Mucosa of descending colon (tissue), 3 donors: ENCODE data around the gene CNKSR3. TPM values are rescaled to one million over a fixed set of nuclear protein-coding genes. Genes with fewer than 3 reads are reported as not detected.

Experiments used
- ATAC-seq: fragments of 200-7000 bp; cut with Tn5 transposase; one replicate; pipeline ENCODE4 v1.9.1; 2020; ENCODE audit warnings: mild to moderate bottlenecking, moderate library complexity
- DNase-seq, 3 donors: peaks; one replicate each; pipeline ENCODE4 v3.0.0-alpha.2; 2020
- H3K36me3 ChIP-seq: fragments of 200-600 bp; one replicate; pipeline ENCODE4 v1.8.0; 2021; ENCODE audit warnings: low read depth, mild to moderate bottlenecking
- H3K4me1 ChIP-seq: fragments of 200-600 bp; one replicate; pipeline ENCODE4 v1.8.0; 2021; ENCODE audit warnings: low read depth, mild to moderate bottlenecking
- H3K4me3 ChIP-seq: fragments of 200-600 bp; one replicate; pipeline ENCODE4 v1.8.0; 2021; ENCODE audit warnings: mild to moderate bottlenecking
- H3K9me3 ChIP-seq: fragments of 200-600 bp; one replicate; pipeline ENCODE4 v1.8.0; 2021; ENCODE audit warnings: mild to moderate bottlenecking
- intact Hi-C, 2 donors: fragments of 100-400 bp; cut with DNase I in 1 of 2; cut with micrococcal nuclease in 1 of 2; formaldehyde crosslinking; loops; one replicate each; pipeline versions ENCODE4 v1.11.0 to v1.11.1; 2022; cut with DNase I, micrococcal nuclease
- total RNA-seq, 3 donors: library from RNA; stranded (reverse); fragmentation: NEBNext Ultra II Directional in 2 of 3; extraction: Animal tissue kit (Norgen Biotek cat#: 25700) in 2 of 3; gene quantifications; one replicate each; pipeline versions ENCODE4 v1.2.1 to v1.2.4, GENCODE V29; 2021 to 2023
- TF ChIP-seq, protein P1 (sequence below): fragments of 200-600 bp; IDR thresholded peaks from one replicate; pipeline ENCODE4 v1.8.0; 2022; ENCODE audit warnings: antibody characterized with exemption, mild to moderate bottlenecking
- donor health status: DM: no; HTN: no; CAD: no; lungs with moderate emphysema.
- donor health status: DM: no; HTN: no; CAD: no.
- donor health status: DM: no; HTN: yes; CAD: no.

Gene CNKSR3
- total RNA-seq, 3 donors from 2014 or later: 16.5 to 39.0 (median 33.6) TPM

DNA sequence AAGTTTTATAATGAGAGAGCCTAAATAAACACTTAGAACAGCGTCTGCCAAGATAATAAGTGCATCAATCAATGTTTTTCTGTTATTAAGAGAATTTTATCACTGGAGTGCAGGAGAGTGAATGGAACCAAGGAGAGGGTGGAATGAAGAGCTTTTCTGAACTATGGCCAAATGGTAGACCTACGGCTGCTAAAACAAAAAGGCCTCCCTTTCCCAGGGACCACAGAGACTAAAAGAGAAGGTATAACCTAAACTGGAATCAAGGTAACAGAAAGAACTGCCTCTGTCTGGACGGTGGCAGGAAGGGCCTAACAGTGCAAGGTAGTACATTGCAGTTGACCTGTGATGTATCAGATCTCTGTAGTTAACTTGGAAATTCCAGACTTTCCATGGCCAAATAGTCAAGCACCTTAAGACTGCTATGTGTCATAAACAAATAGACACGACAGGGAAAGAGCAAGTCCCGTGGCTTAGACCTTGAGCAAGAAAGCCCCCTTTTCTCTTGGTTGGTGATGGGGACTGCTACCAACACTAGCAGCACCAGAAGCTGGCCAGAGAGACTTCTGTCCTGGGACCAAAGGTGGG is 5.5 kb downstream of the CNKSR3 start:
- H3K4me3 ChIP-seq: no peak overlapping the region
- no peak for DNase-seq
- H3K4me1 ChIP-seq: no peaks in the 10 kb centered on the region
- H3K36me3 ChIP-seq: no peaks in the 10 kb centered on the region
- TF ChIP-seq, protein P1, sequence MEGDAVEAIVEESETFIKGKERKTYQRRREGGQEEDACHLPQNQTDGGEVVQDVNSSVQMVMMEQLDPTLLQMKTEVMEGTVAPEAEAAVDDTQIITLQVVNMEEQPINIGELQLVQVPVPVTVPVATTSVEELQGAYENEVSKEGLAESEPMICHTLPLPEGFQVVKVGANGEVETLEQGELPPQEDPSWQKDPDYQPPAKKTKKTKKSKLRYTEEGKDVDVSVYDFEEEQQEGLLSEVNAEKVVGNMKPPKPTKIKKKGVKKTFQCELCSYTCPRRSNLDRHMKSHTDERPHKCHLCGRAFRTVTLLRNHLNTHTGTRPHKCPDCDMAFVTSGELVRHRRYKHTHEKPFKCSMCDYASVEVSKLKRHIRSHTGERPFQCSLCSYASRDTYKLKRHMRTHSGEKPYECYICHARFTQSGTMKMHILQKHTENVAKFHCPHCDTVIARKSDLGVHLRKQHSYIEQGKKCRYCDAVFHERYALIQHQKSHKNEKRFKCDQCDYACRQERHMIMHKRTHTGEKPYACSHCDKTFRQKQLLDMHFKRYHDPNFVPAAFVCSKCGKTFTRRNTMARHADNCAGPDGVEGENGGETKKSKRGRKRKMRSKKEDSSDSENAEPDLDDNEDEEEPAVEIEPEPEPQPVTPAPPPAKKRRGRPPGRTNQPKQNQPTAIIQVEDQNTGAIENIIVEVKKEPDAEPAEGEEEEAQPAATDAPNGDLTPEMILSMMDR: no peak
- no peak for ATAC-seq
- intact Hi-C loops: no loop called here
- no peaks in the 10 kb centered on the region for H3K9me3 ChIP-seq

DNA sequence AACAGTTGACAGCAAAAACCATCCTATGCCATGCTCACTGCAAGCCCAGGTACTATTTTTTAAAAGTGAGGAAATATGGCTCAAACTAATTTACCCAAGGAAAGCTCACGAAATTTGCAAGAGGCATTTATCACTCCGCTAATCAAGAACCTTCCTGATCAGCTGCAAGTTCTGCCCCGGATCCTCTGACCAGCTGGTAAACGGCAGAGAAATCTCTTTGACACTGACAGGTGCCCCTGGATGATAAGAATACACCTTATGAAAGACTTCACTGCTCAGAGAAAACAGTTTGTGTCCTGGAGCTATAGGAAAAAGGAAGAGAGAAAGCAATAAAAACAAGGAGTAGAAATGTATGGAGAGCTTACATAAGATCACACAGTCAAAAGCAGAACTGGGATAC is 6.4 kb downstream of the CNKSR3 start:
- TF ChIP-seq, protein P1: no peak

DNA sequence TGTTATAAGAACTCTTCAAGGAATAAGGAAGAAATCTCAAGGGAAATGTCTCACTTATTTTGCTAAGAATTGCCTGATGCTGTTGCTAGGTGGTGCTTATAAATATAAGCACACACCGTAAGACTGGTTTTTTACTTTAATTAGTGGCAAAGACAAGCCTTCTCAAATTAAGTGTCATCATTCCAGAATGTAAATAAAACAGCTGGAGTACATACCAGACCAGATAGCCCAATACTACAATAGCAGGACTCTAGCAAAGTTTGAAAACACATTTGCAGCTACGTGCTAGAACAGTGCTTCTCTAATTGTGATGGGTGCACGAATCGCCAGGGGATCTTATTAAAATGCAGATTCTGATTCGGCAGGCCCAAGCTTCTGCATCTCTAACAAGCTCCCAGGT is 6.8 kb downstream of the CNKSR3 start:
- H3K4me3 ChIP-seq: no peak overlapping the region
- H3K9me3 ChIP-seq: no peaks in the 10 kb centered on the region
- H3K36me3 ChIP-seq: no peaks in the 10 kb centered on the region
- no peak for DNase-seq
- ATAC-seq: no peak
- H3K4me1 ChIP-seq: no peaks in the 10 kb centered on the region
- TF ChIP-seq, protein P1: no peak
- intact Hi-C loops: no loop called here

More for the DNA sequence above, 6.4 kb downstream of the CNKSR3 start:
- no peaks in the 10 kb centered on the region for H3K4me1 ChIP-seq
- intact Hi-C loops: no loop called here
- DNase-seq (no peak), ATAC-seq (no peak)
- H3K36me3 ChIP-seq: no peaks in the 10 kb centered on the region
- H3K9me3 ChIP-seq: no peaks in the 10 kb centered on the region
- H3K4me3 ChIP-seq: no peak overlapping the region

DNA sequence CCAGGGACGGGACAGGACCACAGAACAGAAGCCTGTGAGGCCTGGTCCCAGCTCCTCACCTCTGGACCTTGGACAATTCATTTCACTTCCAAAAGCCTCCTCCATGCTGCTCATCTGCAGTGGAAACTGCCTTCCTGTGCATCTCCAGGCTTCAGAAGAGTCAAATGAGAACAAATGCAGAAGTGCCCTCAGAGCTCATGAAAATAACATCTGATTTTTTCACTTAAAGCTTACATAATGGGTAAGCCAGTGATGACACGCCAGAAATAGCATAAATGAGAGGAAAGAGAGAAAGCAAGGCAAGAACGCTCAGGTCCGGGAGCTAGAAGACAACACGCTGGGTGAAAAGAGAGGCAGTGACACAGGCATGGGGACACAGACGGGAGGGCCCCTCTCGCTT is 7.9 kb downstream of the CNKSR3 start:
- no peaks in the 10 kb centered on the region for H3K36me3 ChIP-seq
- intact Hi-C loops: no loop called here
- TF ChIP-seq, protein P1: no peak
- DNase-seq (no peak), ATAC-seq (no peak)
- no peak overlapping the region for H3K4me3 ChIP-seq
- no peaks in the 10 kb centered on the region for H3K4me1 ChIP-seq
- H3K9me3 ChIP-seq: no peaks in the 10 kb centered on the region

DNA sequence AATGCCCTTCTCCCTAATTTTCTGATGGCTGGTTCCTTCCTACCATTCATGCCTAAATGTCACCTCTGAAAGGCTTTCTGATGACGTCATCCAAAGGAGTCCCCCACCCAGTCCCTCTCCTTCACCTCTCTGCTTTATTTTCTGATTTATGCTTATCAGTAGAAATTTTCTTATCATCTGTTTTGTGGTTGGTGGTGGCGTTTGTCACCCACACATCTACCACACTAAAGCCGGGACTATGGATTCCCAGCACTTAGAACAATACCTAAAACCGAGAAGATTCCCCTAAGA is 9.0 kb downstream of the CNKSR3 start:
- Histone ChIP-seq H3K36me3 (no peaks in the 10 kb centered on the region), H3K4me1 (no peaks in the 10 kb centered on the region), H3K9me3 (no peaks in the 10 kb centered on the region), H3K4me3 (no peak overlapping the region)
- TF ChIP-seq, protein P1: no peak
- DNase-seq (no peak), ATAC-seq (no peak)
- intact Hi-C loops: no loop called here
